Osteoblast (primary cell): Measurements from ENCODE around the gene IDH2. TPM values are rescaled to one million over a fixed set of nuclear protein-coding genes. Genes with fewer than 3 reads are reported as not detected.

Experiments
- DNase-seq: peaks from one replicate; pipeline ENCODE4 v3.0.0; 2011; ENCODE audit warnings: low spot score, mixed read lengths; ENCODE audit not compliant: insufficient read length; ENCODE audit errors: missing footprints
- H2AFZ ChIP-seq: 2 replicates; pipeline ENCODE4 v1.6.0; 2011; ENCODE audit warnings: mild to moderate bottlenecking, low read length
- H3K27ac ChIP-seq: 2 replicates; pipeline ENCODE4 v1.5.1; 2011; ENCODE audit warnings: mild to moderate bottlenecking, low read depth, low read length, moderate library complexity
- H3K27me3 ChIP-seq: 2 replicates; pipeline ENCODE4 v1.6.0; 2012; ENCODE audit warnings: mild to moderate bottlenecking, control low read depth, inconsistent platforms, low read length, moderate library complexity; ENCODE audit not compliant: insufficient read depth
- H3K36me3 ChIP-seq: 2 replicates; pipeline ENCODE4 v1.5.1; 2011; ENCODE audit warnings: mild to moderate bottlenecking, low read length, control low read depth, moderate library complexity; ENCODE audit not compliant: insufficient read depth
- H3K4me1 ChIP-seq: 2 replicates; pipeline ENCODE4 v1.5.1; 2011; ENCODE audit warnings: mild to moderate bottlenecking, low read length, control low read depth, moderate library complexity; ENCODE audit not compliant: insufficient read depth
- H3K4me2 ChIP-seq: 2 replicates; pipeline ENCODE4 v1.6.0; 2011; ENCODE audit warnings: mild to moderate bottlenecking, low read length; ENCODE audit not compliant: insufficient read depth
- H3K4me3 ChIP-seq: fragments of 200-600 bp; sonication (generic); 3 replicates; pipeline ENCODE4 v1.5.1; 2012; ENCODE audit warnings: mild to moderate bottlenecking, low read length, inconsistent platforms; ENCODE audit not compliant: insufficient read depth
- H3K79me2 ChIP-seq: 2 replicates; pipeline ENCODE4 v1.6.0; 2012; ENCODE audit warnings: mild to moderate bottlenecking, low read length, control low read depth, inconsistent platforms; ENCODE audit not compliant: insufficient read depth
- H3K9me3 ChIP-seq: 2 replicates; pipeline ENCODE4 v1.5.1; 2011; ENCODE audit warnings: low read depth, low read length, control low read depth
- H4K20me1 ChIP-seq: 2 replicates; pipeline ENCODE4 v1.6.0; 2012; ENCODE audit warnings: mild to moderate bottlenecking, low read length, control low read depth; ENCODE audit not compliant: insufficient read depth
- CTCF ChIP-seq: IDR thresholded peaks from 2 replicates; pipeline ENCODE4 v1.5.1; 2011; ENCODE audit warnings: mild to moderate bottlenecking, low read depth, low read length, moderate library complexity; ENCODE audit errors: extremely low read depth
- total RNA-seq: library from RNA; depleted of rRNA; stranded (reverse); fragments of >200 nt; gene quantifications from 2 replicates; pipeline ENCODE4 v1.2.3, GENCODE V29; 2012

IDH2 gene
- total RNA-seq, 1 donor: 51.0 TPM

- Histone ChIP-seq H3K27ac (no peak overlapping the region), H2AFZ (no peak overlapping the region), H3K36me3 (peaks cover 15% of the 10 kb centered on the region), H3K9me3 (no peaks in the 10 kb centered on the region), H3K79me2 (peaks cover 2% of the 10 kb centered on the region), H4K20me1 (peaks cover 4% of the 10 kb centered on the region), H3K4me2 (no peak overlapping the region), H3K27me3 (no peaks in the 10 kb centered on the region), H3K4me3 (no peak overlapping the region), H3K4me1 (no peaks in the 10 kb centered on the region)
- no peak for DNase-seq
- no peak for TF ChIP-seq CTCF
These were observed 34.2 kb downstream of the IDH2 start for GRCh38 chr15:90067953-90068606.

GRCh38 chr15:90067181-90067952 lies 34.9 kb downstream of the IDH2 start:
- Histone ChIP-seq H3K27ac (no peak overlapping the region), H2AFZ (no peak overlapping the region), H3K27me3 (no peaks in the 10 kb centered on the region), H3K36me3 (peaks cover 12% of the 10 kb centered on the region), H3K9me3 (no peaks in the 10 kb centered on the region), H3K4me2 (no peak overlapping the region), H3K79me2 (peaks cover 2% of the 10 kb centered on the region), H3K4me3 (no peak overlapping the region), H3K4me1 (no peaks in the 10 kb centered on the region), H4K20me1 (peaks cover 4% of the 10 kb centered on the region)
- no peak for TF ChIP-seq CTCF
- DNase-seq: no peak

DNA sequence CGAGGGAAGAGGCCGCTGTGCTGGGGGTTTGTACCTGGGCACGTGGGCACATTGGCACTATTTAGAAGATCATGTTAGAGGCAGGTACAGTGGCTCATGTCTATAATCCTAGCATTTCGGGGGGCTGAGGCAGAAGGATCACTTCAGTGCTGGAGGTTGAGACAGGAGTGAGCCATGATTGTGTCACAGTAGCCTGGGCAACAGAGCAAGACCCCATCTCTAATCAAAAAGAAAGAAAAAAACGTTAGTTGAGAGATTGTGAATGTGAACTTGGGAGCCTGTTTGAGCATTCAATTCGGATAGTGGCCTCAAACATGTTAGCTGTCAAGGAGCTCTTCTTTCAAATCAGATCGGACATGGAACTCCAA lies 36.6 kb downstream of the IDH2 start:
- no peaks in the 10 kb centered on the region for H3K4me1 ChIP-seq
- H3K79me2 ChIP-seq: peaks cover 5% of the 10 kb centered on the region
- no peak overlapping the region for H3K4me3 ChIP-seq
- no peak overlapping the region for H3K4me2 ChIP-seq
- TF ChIP-seq CTCF: no peak
- no peaks in the 10 kb centered on the region for H3K27me3 ChIP-seq
- no peak for DNase-seq
- H3K9me3 ChIP-seq: no peaks in the 10 kb centered on the region
- H3K27ac ChIP-seq: no peak overlapping the region
- peaks cover 12% of the 10 kb centered on the region for H3K36me3 ChIP-seq
- no peak overlapping the region for H2AFZ ChIP-seq
- peaks cover 4% of the 10 kb centered on the region for H4K20me1 ChIP-seq

DNA sequence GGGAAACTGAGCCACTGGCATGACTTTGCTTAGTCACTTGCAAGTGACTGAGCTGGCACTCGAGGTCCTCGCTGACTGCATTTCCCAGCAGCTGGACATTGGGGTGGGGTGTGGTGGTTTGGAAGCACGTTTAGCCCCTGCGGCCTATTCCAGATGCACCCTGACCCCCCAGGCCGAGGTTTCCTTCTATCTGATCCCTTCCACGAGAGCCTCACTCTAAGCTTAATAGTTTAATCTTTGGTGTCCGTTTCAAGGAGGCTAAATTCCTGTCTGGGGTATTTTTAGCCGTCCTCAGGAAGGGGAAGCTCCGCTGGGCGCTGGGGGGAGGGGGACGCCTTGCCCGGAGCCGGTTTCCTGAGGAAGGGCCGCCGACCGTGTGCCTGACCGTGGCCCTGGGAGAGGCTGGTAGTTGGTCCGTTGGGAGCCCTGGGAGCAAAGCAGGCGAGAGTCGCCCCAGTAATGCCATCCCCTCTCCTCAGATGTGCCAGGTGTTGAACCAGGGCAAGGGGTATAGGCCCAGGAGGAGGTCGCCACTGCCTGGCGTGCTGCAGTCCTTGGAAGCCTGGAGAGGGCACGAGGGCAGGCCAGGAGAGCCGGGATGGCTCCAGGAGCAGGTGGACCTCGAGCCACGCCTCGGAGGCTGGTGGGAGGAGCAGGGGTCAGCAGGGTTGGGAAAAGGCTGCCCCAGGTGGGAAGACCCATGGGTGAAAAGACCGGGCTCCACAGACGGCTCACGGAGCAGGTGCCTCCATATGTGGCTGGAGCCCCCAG lies 37.2 kb downstream of the IDH2 start:
- no peak for TF ChIP-seq CTCF
- H3K36me3 ChIP-seq: peaks cover 12% of the 10 kb centered on the region
- H3K79me2 ChIP-seq: peaks cover 5% of the 10 kb centered on the region
- no peaks in the 10 kb centered on the region for H3K9me3 ChIP-seq
- no peak overlapping the region for H3K4me3 ChIP-seq
- H3K4me1 ChIP-seq: no peaks in the 10 kb centered on the region
- H3K27ac ChIP-seq: no peak overlapping the region
- no peak for DNase-seq
- peaks cover 6% of the 10 kb centered on the region for H4K20me1 ChIP-seq
- H2AFZ ChIP-seq: no peak overlapping the region
- no peak overlapping the region for H3K4me2 ChIP-seq
- H3K27me3 ChIP-seq: no peaks in the 10 kb centered on the region
